GM12892 (cell line): ENCODE measurements around the gene ZEB2.

Experiments
- POLR2A ChIP-seq: IDR thresholded peaks from 2 replicates; pipeline ENCODE4 v1.6.1; 2011; ENCODE audit warnings: low read depth, low read length, control low read depth
- TAF1 ChIP-seq: IDR thresholded peaks from 2 replicates; pipeline ENCODE4 v1.6.1; 2011; ENCODE audit warnings: low read depth, mild to moderate bottlenecking, control low read depth, low read length, borderline replicate concordance

GRCh38 chr2:144480285-144480684 lies 39.6 kb downstream of the ZEB2 start:
- TF ChIP-seq TAF1: no peak
- TF ChIP-seq POLR2A: no peak
